ENCODE results near the gene CPNE2. TPM values are rescaled to one million over a fixed set of nuclear protein-coding genes. Genes with fewer than 3 reads are reported as not detected.

The CPNE2 gene
- total RNA-seq, 4 donors from 2014 or later = 12.2 to 21.4 (median 17.8) TPM

- no peak overlapping the region for H3K4me3 ChIP-seq
- H3K36me3 ChIP-seq = peaks cover 0 to 30% (median 0%) of the 10 kb centered on the region in 3 donors
- no peaks in the 10 kb centered on the region for H3K9me3 ChIP-seq
- H3K27ac ChIP-seq = no peak overlapping the region
- H3K27me3 ChIP-seq = no peaks in the 10 kb centered on the region
- H3K4me1 ChIP-seq = peaks cover 0 to 30% (median 5%) of the 10 kb centered on the region in 3 donors
- WGBS, 2 donors = 0% methylated on average over 1 of the region's 4 CpGs; no CpG with 5 or more reads in 1 of the 2 donors
- no peak for DNase-seq
- intact Hi-C loops (cut with DNase I) = no loop called here
- TF ChIP-seq POLR2A (IDR thresholded peaks at IDR 0.05) (no peak), CTCF (IDR thresholded peaks at IDR 0.05) (no peak)
Measured at GRCh38 chr16:57133031-57133430, 40.6 kb downstream of the CPNE2 start.

DNA sequence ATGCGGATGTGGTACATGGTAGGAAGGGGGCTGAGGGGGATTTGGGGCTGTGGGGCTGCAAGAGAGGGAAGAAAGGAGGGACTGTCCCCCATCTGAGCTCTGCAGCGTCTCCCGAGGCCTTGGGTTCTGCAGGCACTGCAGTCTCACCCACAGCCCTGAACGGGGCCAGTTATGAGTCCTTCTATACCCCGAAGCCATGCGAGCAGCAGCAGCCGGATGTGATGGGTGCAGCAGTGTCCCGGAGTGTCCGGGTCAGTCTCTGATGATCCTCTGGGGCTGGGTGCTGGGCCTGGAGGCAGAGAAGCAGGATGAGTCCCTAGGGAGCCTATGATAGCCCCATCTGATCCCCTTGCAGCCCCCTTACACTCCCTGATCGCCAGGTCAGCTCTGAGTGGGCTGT is 41.5 kb downstream of the CPNE2 start:
- Histone ChIP-seq H3K4me1 (peaks cover 0 to 30% (median 5%) of the 10 kb centered on the region in 3 donors), H3K27me3 (no peaks in the 10 kb centered on the region), H3K4me3 (no peak overlapping the region), H3K27ac (peak overlapping the region in 1 of 4 donors; percentile 10), H3K36me3 (peaks cover 0 to 24% (median 0%) of the 10 kb centered on the region in 3 donors), H3K9me3 (no peaks in the 10 kb centered on the region)
- TF ChIP-seq POLR2A (IDR thresholded peaks at IDR 0.05) (no peak), CTCF (IDR thresholded peaks at IDR 0.05) (no peak)
- intact Hi-C loops (cut with DNase I) = no loop called here
- DNase-seq = no peak
- WGBS, 2 donors = 77% methylated on average over 4 of the region's 10 CpGs; no CpG with 5 or more reads in 1 of the 2 donors

DNA sequence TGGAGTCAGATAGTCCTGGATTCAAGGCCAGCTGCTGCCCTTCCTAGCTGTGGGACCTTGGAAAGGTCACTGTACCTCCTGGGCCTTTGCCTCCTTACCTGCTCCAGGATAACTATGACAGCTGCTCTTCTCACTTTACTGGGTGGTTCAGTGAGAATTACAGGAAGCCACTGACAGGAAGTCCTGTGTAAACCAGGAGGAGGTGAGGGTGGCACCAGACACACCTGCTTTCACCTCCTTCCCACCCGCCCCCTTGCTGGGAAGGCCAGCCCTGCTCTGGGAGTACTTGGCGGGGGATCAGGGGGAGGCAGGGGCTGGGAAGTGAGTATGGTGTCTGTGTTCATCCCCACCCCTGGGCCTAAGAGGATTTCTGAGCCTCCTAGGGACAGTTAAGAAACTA is 42.6 kb downstream of the CPNE2 start:
- peaks cover 3 to 36% (median 5%) of the 10 kb centered on the region in 3 donors for H3K4me1 ChIP-seq
- peak overlapping the region in 2 of 4 donors; percentile 6 to 14 for H3K27ac ChIP-seq
- DNase-seq = no peak
- H3K27me3 ChIP-seq = no peaks in the 10 kb centered on the region
- intact Hi-C loops (cut with DNase I) = no loop called here
- TF ChIP-seq CTCF (IDR thresholded peaks at IDR 0.05) = no peak
- no peak for TF ChIP-seq POLR2A (IDR thresholded peaks at IDR 0.05)
- 72% methylated on average over 2 of the region's 2 CpGs; no CpG with 5 or more reads in 1 of the 2 donors for WGBS, 2 donors
- H3K36me3 ChIP-seq = peaks cover 0 to 21% (median 0%) of the 10 kb centered on the region in 3 donors
- no peak overlapping the region for H3K4me3 ChIP-seq
- H3K9me3 ChIP-seq = no peaks in the 10 kb centered on the region

DNA sequence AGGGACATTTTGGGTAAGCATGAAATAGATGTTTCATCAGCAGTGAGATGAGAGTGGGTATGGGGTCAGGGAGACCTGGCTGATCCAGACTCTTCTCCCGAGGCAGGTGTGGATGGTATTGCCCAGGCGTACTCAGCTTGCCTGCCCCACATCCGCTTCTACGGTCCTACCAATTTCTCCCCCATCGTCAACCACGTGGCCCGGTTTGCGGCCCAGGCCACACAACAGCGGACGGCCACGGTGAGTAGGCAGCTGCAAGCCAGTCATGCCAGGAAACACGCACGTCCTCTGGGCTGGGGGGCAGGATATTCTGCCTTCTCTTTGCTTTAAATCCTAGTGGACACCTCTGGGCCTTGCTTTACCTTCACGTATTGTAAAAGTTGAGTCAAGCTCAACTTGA is 44.7 kb downstream of the CPNE2 start:
- Histone ChIP-seq H3K4me3 (no peak overlapping the region), H3K9me3 (no peaks in the 10 kb centered on the region), H3K36me3 (peaks cover 0 to 21% (median 0%) of the 10 kb centered on the region in 3 donors), H3K27ac (peak overlapping the region in 1 of 4 donors; percentile 14), H3K27me3 (no peaks in the 10 kb centered on the region), H3K4me1 (peaks cover 8 to 53% (median 23%) of the 10 kb centered on the region in 3 donors)
- intact Hi-C loops (cut with DNase I) = no loop called here
- TF ChIP-seq POLR2A (IDR thresholded peaks at IDR 0.05) (no peak), CTCF (IDR thresholded peaks at IDR 0.05) (no peak)
- WGBS, 2 donors = 71 to 74% methylated on average over 12 to 14 of the region's 14 CpGs
- no peak for DNase-seq

- Histone ChIP-seq H3K27ac (peak overlapping the region in 1 of 4 donors; percentile 24), H3K27me3 (no peaks in the 10 kb centered on the region), H3K9me3 (no peaks in the 10 kb centered on the region), H3K36me3 (peaks cover 0 to 21% (median 0%) of the 10 kb centered on the region in 3 donors), H3K4me3 (no peak overlapping the region), H3K4me1 (peaks cover 5 to 53% (median 25%) of the 10 kb centered on the region in 3 donors)
- no peak for DNase-seq
- TF ChIP-seq CTCF (IDR thresholded peaks at IDR 0.05) (no peak), POLR2A (IDR thresholded peaks at IDR 0.05) (no peak)
- WGBS, 2 donors = 76 to 85% methylated on average over 6 to 10 of the region's 10 CpGs
- intact Hi-C loops (cut with DNase I) = no loop called here
Measured at GRCh38 chr16:57137566-57138273, 45.3 kb downstream of the CPNE2 start.
